SK-N-MC (cell line): ENCODE data around the gene STRC.
"Not testable (repeated sequence)": the region's sequence is repeated elsewhere in the genome, so short reads cannot be mapped to it uniquely, and the experiment has no call there.

Experiments
- DNase-seq: peaks from one replicate; pipeline ENCODE4 v3.0.0-alpha.2; 2011; ENCODE audit warnings: low read depth, low spot score
- H3K27ac ChIP-seq: fragments of 200-600 bp; sonication (generic); 2 replicates; pipeline ENCODE4 v1.5.1; 2016; ENCODE audit warnings: mixed run types
- H3K36me3 ChIP-seq: fragments of 200-600 bp; sonication (generic); 2 replicates; pipeline ENCODE4 v1.6.1; 2017; ENCODE audit warnings: antibody characterized with exemption, low read length, mixed read lengths; ENCODE audit not compliant: insufficient read depth
- H3K4me3 ChIP-seq: fragments of 200-600 bp; sonication (generic); 2 replicates; pipeline ENCODE4 v1.5.1; 2016
- H3K9ac ChIP-seq: fragments of 200-600 bp; sonication (generic); 2 replicates; pipeline ENCODE4 v1.8.0; 2017; ENCODE audit warnings: mixed run types, mixed read lengths; ENCODE audit not compliant: insufficient read length
- H3K9me3 ChIP-seq: fragments of 200-600 bp; sonication (generic); 2 replicates; pipeline ENCODE4 v1.6.1; 2017; ENCODE audit warnings: low read depth, mild to moderate bottlenecking, antibody characterized with exemption, low read length, moderate library complexity, mixed read lengths
- EZH2 ChIP-seq: fragments of 200-600 bp; sonication (generic); IDR thresholded peaks from one replicate; pipeline ENCODE4 v1.6.1; 2017; ENCODE audit warnings: antibody characterized with exemption
- FOXP2 ChIP-seq: optimal IDR thresholded peaks from 2 replicates; pipeline ENCODE3; 2011; ENCODE audit warnings: mild to moderate bottlenecking, moderate library complexity; ENCODE audit not compliant: insufficient read depth; ENCODE audit errors: extremely low read length, control extremely low read depth
- POLR2AphosphoS5 ChIP-seq: IDR thresholded peaks from 2 replicates; pipeline ENCODE4 v1.6.1; 2012; ENCODE audit warnings: mild to moderate bottlenecking, low read depth, low read length, borderline replicate concordance

STRC gene

DNA sequence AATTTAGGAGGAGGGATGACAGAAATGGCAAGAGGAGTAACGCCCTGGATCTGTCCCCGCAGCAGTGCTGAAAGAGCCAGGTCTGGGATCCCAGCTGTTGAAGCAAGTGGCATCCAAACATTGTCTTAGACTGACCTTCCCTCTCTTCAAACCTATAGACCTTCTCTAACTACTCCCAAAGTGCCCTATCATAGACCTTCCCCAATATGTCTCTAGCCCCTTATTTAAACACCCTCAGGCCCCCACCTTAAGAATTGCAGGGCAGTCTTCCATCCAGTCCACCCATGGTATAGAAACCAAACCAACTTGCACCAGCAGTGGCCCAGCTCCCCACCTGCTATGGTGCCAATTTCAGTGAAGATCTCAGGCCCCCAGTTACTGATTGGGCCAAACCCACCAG lies 18.4 kb downstream of the STRC start:
- not testable (repeated sequence) for H3K36me3 ChIP-seq, DNase-seq, H3K4me3 ChIP-seq, H3K9ac ChIP-seq, H3K27ac ChIP-seq, H3K9me3 ChIP-seq

DNA sequence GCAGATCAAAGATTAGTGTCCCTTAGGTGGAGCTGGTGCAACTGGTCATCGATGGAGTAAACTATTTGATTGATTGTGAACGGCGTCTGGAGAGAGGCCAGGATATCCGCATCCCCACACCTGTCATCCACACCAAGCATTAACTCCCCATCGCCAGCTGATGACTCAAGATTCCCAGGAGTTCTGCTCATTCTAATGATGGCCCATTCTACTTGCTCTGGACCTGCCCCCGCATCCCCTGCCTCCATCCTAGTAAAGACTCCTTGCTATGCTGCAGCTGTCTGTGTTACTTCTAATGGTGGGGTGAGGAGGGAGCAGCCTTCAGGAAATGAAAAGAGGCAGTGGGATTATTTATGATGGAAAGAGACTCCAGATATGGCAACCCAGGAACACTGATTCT lies 19.5 kb downstream of the STRC start:
- H3K27ac ChIP-seq, H3K36me3 ChIP-seq, H3K4me3 ChIP-seq, H3K9me3 ChIP-seq, DNase-seq, H3K9ac ChIP-seq: not testable (repeated sequence)

DNA sequence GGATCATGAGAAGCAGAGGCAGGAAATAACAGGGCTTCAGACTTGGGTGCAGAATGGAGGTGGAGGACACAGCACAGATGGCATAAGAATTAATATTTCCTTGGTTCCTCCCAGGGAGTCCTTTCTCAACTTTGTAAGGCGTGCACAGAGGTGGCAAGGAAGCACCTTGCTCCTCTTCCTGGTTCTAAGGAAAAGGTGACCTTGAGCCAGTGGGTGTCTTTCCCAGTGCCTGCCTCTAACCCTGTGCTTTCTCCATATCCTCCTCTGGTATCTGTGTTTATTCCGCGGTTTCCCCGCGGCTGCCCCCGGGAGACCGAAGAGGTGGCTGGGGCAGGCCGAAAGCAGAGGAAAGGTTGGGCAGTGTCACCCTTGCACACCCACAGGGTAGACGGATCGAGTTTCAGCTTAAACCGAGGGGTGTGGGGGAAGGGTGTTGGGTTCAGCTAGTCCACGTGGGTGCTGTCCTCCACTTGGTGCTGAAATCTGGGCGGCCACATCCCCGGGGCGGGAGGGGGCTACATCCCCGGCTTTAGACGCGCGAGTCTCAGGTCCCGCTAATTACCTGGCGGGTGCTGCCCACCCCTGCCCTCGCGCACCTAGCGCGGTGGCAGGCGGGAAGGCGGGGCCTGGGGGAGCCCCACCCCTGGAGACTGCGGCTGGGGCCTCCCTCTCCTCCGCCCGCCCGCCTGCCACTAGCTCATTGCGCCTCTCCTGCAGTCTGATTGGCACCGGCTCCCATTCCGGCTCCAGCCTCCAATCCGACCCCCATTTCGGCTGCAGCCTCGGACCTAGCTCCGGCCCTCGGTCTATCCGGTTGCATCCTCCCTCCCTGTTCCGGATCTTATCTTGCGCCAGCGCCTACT lies 25.0 kb downstream of the STRC start, which contains the start of gene CKMT1B:
Gene CKMT1B (plus strand): TSS at position 700 of the 863 bp plus-strand sequence. CDS start 192 bp downstream, outside the sequence.
- H3K4me3 ChIP-seq, DNase-seq: not testable (repeated sequence)

DNA sequence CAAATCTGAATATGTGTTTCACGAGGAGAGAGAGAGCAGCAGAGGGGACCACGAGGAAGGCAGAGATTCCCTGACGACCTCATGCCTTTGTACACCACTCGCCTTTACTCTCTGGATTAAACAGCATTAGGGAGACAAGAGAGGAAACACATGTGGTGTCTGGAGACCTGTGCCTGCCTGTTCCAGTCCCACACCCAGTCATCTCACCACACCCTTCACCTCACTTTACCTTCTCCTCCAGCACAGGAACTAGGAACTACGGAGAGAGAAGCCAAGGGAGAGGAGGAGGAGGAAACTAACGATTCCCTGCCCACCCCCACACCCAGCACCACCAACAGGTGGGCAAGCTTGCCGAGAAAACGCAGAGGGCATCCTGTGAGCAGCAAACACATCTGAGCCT lies 25.8 kb downstream of the STRC start:
- H3K4me3 ChIP-seq, H3K9ac ChIP-seq, DNase-seq, H3K9me3 ChIP-seq, H3K27ac ChIP-seq, H3K36me3 ChIP-seq: not testable (repeated sequence)

More for the DNA sequence above, 25.0 kb downstream of the STRC start, which contains the start of gene CKMT1B:
- H3K36me3 ChIP-seq, H3K9ac ChIP-seq, H3K27ac ChIP-seq, H3K9me3 ChIP-seq: not testable (repeated sequence)

DNA sequence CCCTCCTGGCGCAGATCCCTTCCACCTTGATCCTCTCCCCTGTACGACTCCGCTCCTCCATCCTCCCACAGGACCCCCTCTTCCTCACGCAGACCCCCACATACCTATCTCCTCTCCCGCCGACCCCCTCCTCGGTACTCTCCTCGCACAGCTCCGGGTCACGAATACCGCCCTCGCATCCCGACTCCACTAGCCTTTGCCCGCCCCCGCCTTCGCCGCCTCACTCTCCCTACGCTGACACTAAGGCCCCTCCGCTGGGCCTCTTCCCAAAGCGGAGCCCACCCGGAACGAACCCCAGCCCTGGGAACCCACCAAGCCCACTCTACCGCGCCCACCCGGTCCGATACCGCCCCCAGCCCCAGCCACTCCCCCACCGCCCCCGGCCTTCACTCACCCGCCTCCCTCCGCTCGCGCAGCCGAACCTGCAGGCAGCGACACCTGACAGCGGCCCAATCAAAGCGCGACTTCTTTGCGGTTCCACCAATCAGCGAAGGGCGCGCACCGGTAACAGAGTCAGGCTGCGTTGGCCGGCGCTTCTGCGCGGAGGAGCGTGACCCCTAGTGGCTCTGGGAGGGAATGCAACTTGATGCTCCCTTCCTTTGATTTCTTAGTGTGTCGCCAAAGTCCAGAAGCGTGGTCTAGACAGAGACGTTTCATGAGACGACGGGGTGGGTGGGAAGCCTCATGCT lies 28.7 kb downstream of the STRC start, which contains the start of gene PPIP5K1:
Gene PPIP5K1 (minus strand): TSS at position 431 of the 689 bp plus-strand sequence. CDS start 5,704 bp downstream, outside the sequence.
- not testable (repeated sequence) for DNase-seq, H3K9ac ChIP-seq, H3K27ac ChIP-seq, H3K36me3 ChIP-seq, H3K4me3 ChIP-seq, H3K9me3 ChIP-seq

DNA sequence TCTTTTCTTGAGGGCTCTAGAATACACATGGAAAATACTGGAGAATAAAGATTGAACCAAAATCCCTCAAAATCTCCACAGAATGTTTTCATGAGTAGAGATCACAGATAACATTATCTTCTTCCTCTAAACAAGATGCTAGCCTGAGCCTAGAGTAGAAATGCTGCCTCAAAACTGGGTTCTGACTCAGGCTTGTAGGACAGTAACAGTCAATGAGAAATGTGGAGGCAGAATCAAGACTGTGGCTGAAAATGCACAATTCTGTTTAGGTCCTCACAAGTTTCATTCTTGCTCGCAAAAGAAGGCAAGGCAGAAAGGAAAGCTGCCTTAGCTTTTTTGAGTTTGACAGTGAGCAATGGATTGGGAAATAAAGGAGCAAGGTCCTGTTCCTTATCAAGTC lies 44.0 kb downstream of the STRC start:
- not testable (repeated sequence) for H3K27ac ChIP-seq, H3K9me3 ChIP-seq, H3K36me3 ChIP-seq, DNase-seq, H3K9ac ChIP-seq, H3K4me3 ChIP-seq

DNA sequence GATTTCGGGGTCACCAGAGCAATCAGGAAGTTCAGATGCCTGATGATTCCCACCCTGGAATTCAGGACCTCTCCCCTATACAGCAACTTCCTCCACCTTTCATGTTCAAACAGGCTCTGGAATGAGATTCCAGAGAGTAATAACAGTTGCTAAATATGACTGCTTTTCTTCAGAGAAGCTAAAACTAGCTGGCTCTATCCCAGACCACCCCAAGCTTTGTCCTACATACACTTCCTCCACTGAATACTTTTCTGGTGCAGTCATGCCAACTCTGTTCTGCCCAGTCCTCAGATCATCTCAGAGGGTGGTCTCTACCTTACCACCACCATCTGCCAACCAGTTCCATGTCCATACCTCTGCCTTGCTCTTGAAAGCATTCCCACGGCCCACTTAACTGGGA lies 52.0 kb downstream of the STRC start:
- not testable (repeated sequence) for H3K36me3 ChIP-seq, DNase-seq, H3K27ac ChIP-seq, H3K9ac ChIP-seq, H3K9me3 ChIP-seq, H3K4me3 ChIP-seq

DNA sequence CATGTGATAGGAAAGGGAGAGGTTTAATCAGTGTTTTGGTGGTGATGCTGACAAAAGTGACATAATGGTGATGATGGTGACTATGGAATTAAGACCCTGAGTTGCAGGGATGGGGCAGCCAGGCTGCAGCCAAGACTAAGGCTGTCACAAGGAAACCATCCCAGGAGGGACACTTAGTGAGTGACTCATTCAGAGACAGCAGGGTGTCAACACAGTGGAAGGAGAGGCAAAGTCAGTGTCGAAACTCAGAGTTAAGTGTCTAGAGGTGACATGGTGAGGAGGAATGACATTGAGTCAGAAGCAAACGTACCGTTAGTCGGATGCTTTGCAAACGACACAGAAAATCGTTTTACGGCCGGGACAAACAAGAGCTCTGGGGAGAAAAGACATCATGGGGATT lies 54.8 kb downstream of the STRC start:
- not testable (repeated sequence) for H3K9me3 ChIP-seq, DNase-seq, H3K4me3 ChIP-seq, H3K9ac ChIP-seq, H3K27ac ChIP-seq, H3K36me3 ChIP-seq

DNA sequence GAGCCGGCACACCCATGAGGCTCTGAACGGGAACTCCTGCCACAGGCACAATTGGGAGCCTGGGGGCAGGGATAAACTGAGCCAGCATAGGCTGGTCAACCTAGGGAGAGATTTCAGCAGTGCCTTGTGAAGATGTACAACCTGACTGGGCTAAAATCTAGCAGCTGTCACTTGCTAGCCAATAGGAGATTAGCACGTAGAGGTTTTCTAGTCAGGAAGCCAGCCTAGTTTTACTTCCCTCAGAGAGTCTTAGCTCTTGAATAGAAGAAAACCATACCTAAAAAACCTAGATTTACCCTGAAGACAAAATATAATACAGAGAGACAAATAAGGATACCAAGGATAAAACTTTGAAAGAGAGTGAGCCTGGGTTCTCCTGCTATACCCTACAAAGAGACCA lies 55.8 kb downstream of the STRC start:
- H3K9me3 ChIP-seq, H3K9ac ChIP-seq, H3K4me3 ChIP-seq, H3K36me3 ChIP-seq, H3K27ac ChIP-seq, DNase-seq: not testable (repeated sequence)

DNA sequence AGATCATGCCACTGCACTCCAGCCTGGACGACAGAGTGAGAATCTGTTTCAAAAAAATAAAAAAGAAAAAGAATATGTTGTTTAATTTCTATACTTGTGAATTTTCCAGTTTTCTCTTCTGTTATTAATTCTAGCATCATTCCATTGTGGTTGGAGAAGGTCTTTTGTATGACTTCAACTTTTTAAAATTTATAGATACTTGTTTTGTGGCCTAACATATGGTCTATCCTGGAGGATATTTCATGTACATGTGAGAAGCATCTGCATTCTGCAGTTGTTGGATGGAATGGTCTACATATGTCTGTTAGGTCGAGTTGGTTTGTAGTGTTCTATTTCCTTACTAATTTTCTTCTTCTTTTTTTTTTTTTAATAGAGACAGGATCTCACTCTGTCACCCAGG lies 65.6 kb downstream of the STRC start:
- no peak for DNase-seq
- no peak overlapping the region for H3K9ac ChIP-seq
- no peak for TF ChIP-seq FOXP2
- TF ChIP-seq EZH2, result no peak
- TF ChIP-seq POLR2AphosphoS5, result no peak

More for the DNA sequence above, 65.6 kb downstream of the STRC start:
- no peak overlapping the region for H3K4me3 ChIP-seq
- no peaks in the 10 kb centered on the region for H3K9me3 ChIP-seq
- no peak overlapping the region for H3K27ac ChIP-seq
- no peaks in the 10 kb centered on the region for H3K36me3 ChIP-seq
